Activated naive CD8-positive, alpha-beta T cell (primary cell): ENCODE data around the gene DPRX.

Experiments
- H3K27ac Mint-ChIP-seq: one replicate; pipeline ENCODE4 v1.8.0; 2021; ENCODE audit warnings: mixed read lengths
- H3K27me3 Mint-ChIP-seq: one replicate; pipeline ENCODE4 v1.8.0; 2021; ENCODE audit warnings: mixed read lengths
- H3K36me3 Mint-ChIP-seq: one replicate; pipeline ENCODE4 v1.8.0; 2021; ENCODE audit warnings: mixed read lengths
- H3K4me1 Mint-ChIP-seq: one replicate; pipeline ENCODE4 v1.8.0; 2021; ENCODE audit warnings: low read depth, mixed read lengths
- H3K4me3 Mint-ChIP-seq: one replicate; pipeline ENCODE4 v1.8.0; 2021; ENCODE audit warnings: mild to moderate bottlenecking, mixed read lengths
- H3K9me3 Mint-ChIP-seq: one replicate; pipeline ENCODE4 v1.8.0; 2021; ENCODE audit warnings: low read depth, mixed read lengths

DPRX gene

GRCh38 chr19:53631949-53632407, at the start of gene DPRX:
TSS of gene DPRX (plus strand) at chr19:53631999. CDS start at chr19:53632107, 108 bp downstream.
- no peak within 1 kb of the TSS for H3K4me3 Mint-ChIP-seq
- H3K4me1 Mint-ChIP-seq, result no peaks in the 10 kb centered on the region
- H3K27me3 Mint-ChIP-seq, result no peaks in the 10 kb centered on the region
- H3K36me3 Mint-ChIP-seq, result peaks cover 2% of the 10 kb centered on the region
- H3K27ac Mint-ChIP-seq, result no peak within 1 kb of the TSS
- no peaks in the 10 kb centered on the region for H3K9me3 Mint-ChIP-seq

- Mint-ChIP-seq H3K4me1 (no peaks in the 10 kb centered on the region), H3K27ac (no peak overlapping the region), H3K9me3 (no peaks in the 10 kb centered on the region), H3K4me3 (no peak overlapping the region), H3K27me3 (no peaks in the 10 kb centered on the region), H3K36me3 (peaks cover 16% of the 10 kb centered on the region)
Measured at GRCh38 chr19:53583181-53583580, 48.6 kb upstream of the DPRX start.

- Mint-ChIP-seq H3K27me3 (no peaks in the 10 kb centered on the region), H3K36me3 (peaks cover 2% of the 10 kb centered on the region), H3K27ac (no peak overlapping the region), H3K4me3 (no peak overlapping the region), H3K9me3 (no peaks in the 10 kb centered on the region), H3K4me1 (no peaks in the 10 kb centered on the region)
Measured at GRCh38 chr19:53586277-53586691, 45.5 kb upstream of the DPRX start.

GRCh38 chr19:53594811-53595509, 36.8 kb upstream of the DPRX start:
- no peaks in the 10 kb centered on the region for H3K4me1 Mint-ChIP-seq
- no peak overlapping the region for H3K4me3 Mint-ChIP-seq
- no peak overlapping the region for H3K27ac Mint-ChIP-seq
- no peaks in the 10 kb centered on the region for H3K36me3 Mint-ChIP-seq
- no peaks in the 10 kb centered on the region for H3K27me3 Mint-ChIP-seq
- no peaks in the 10 kb centered on the region for H3K9me3 Mint-ChIP-seq

- Mint-ChIP-seq H3K4me3 (no peak overlapping the region), H3K4me1 (no peaks in the 10 kb centered on the region), H3K9me3 (no peaks in the 10 kb centered on the region), H3K27me3 (no peaks in the 10 kb centered on the region), H3K27ac (no peak overlapping the region), H3K36me3 (no peaks in the 10 kb centered on the region)
Measured at GRCh38 chr19:53595510-53595867, 36.3 kb upstream of the DPRX start.

- Mint-ChIP-seq H3K4me3 (no peak overlapping the region), H3K9me3 (no peaks in the 10 kb centered on the region), H3K27me3 (no peaks in the 10 kb centered on the region), H3K27ac (no peak overlapping the region), H3K36me3 (no peaks in the 10 kb centered on the region), H3K4me1 (no peaks in the 10 kb centered on the region)
Measured at GRCh38 chr19:53596056-53596455, 35.7 kb upstream of the DPRX start.

- Mint-ChIP-seq H3K4me1 (no peaks in the 10 kb centered on the region), H3K9me3 (no peaks in the 10 kb centered on the region), H3K27ac (no peak overlapping the region), H3K36me3 (no peaks in the 10 kb centered on the region), H3K27me3 (no peaks in the 10 kb centered on the region), H3K4me3 (no peak overlapping the region)
Measured at GRCh38 chr19:53597023-53597422, 34.8 kb upstream of the DPRX start.

- Mint-ChIP-seq H3K36me3 (no peaks in the 10 kb centered on the region), H3K4me1 (no peaks in the 10 kb centered on the region), H3K4me3 (no peak overlapping the region), H3K27me3 (no peaks in the 10 kb centered on the region), H3K27ac (no peak overlapping the region), H3K9me3 (no peaks in the 10 kb centered on the region)
Measured at GRCh38 chr19:53598361-53598760, 33.4 kb upstream of the DPRX start.

GRCh38 chr19:53600217-53600616, 31.6 kb upstream of the DPRX start:
- Mint-ChIP-seq H3K4me1 (no peaks in the 10 kb centered on the region), H3K27ac (no peak overlapping the region), H3K27me3 (no peaks in the 10 kb centered on the region), H3K36me3 (peaks cover 2% of the 10 kb centered on the region), H3K4me3 (no peak overlapping the region), H3K9me3 (no peaks in the 10 kb centered on the region)

- peaks cover 2% of the 10 kb centered on the region for H3K36me3 Mint-ChIP-seq
- no peak overlapping the region for H3K4me3 Mint-ChIP-seq
- H3K9me3 Mint-ChIP-seq, result no peaks in the 10 kb centered on the region
- H3K27ac Mint-ChIP-seq, result no peak overlapping the region
- H3K27me3 Mint-ChIP-seq, result no peaks in the 10 kb centered on the region
- no peaks in the 10 kb centered on the region for H3K4me1 Mint-ChIP-seq
Measured at GRCh38 chr19:53606031-53606430, 25.8 kb upstream of the DPRX start.

GRCh38 chr19:53608381-53608780, 23.4 kb upstream of the DPRX start:
- Mint-ChIP-seq H3K4me3 (no peak overlapping the region), H3K36me3 (peaks cover 2% of the 10 kb centered on the region), H3K4me1 (no peaks in the 10 kb centered on the region), H3K9me3 (no peaks in the 10 kb centered on the region), H3K27me3 (no peaks in the 10 kb centered on the region), H3K27ac (no peak overlapping the region)

- Mint-ChIP-seq H3K9me3 (no peaks in the 10 kb centered on the region), H3K4me1 (no peaks in the 10 kb centered on the region), H3K36me3 (no peaks in the 10 kb centered on the region), H3K4me3 (no peak overlapping the region), H3K27me3 (no peaks in the 10 kb centered on the region), H3K27ac (no peak overlapping the region)
Measured at GRCh38 chr19:53612762-53613526, 18.9 kb upstream of the DPRX start.

- no peak overlapping the region for H3K4me3 Mint-ChIP-seq
- H3K9me3 Mint-ChIP-seq, result no peaks in the 10 kb centered on the region
- peaks cover 1% of the 10 kb centered on the region for H3K27me3 Mint-ChIP-seq
- H3K4me1 Mint-ChIP-seq, result no peaks in the 10 kb centered on the region
- H3K36me3 Mint-ChIP-seq, result no peaks in the 10 kb centered on the region
- no peak overlapping the region for H3K27ac Mint-ChIP-seq
Measured at GRCh38 chr19:53621885-53622740, 9.7 kb upstream of the DPRX start.

- Mint-ChIP-seq H3K4me1 (no peaks in the 10 kb centered on the region), H3K27me3 (peaks cover 1% of the 10 kb centered on the region), H3K9me3 (no peaks in the 10 kb centered on the region), H3K36me3 (no peaks in the 10 kb centered on the region), H3K27ac (no peak overlapping the region), H3K4me3 (no peak overlapping the region)
Measured at GRCh38 chr19:53624771-53625545, 6.8 kb upstream of the DPRX start.
